ENCODE results near the gene SLC22A6.

GRCh38 chr11:62933285-62933684 lies 51.5 kb downstream of the SLC22A6 start:
- TF ChIP-seq CTCF (optimal IDR thresholded peaks at IDR 0.05 in 1 of 3, IDR thresholded peaks at IDR 0.05 in 1 of 3, conservative IDR thresholded peaks at IDR 0.05 in 1 of 3; ENCODE audit: extremely low read depth in 1 of 3, insufficient read depth in 2 of 3, low read length in 3 of 3): no peak
- no peak for TF ChIP-seq EZH2 (IDR thresholded peaks at IDR 0.05; ENCODE audit: low read length)

Measured in keratinocyte (primary cell).